Fibroblast of gingiva (primary cell): ENCODE data around the gene MOV10.

Experiments
- DNase-seq: peaks from one replicate; pipeline ENCODE4 v3.0.0-alpha.2; 2011; ENCODE audit warnings: low read depth

MOV10 gene

DNA sequence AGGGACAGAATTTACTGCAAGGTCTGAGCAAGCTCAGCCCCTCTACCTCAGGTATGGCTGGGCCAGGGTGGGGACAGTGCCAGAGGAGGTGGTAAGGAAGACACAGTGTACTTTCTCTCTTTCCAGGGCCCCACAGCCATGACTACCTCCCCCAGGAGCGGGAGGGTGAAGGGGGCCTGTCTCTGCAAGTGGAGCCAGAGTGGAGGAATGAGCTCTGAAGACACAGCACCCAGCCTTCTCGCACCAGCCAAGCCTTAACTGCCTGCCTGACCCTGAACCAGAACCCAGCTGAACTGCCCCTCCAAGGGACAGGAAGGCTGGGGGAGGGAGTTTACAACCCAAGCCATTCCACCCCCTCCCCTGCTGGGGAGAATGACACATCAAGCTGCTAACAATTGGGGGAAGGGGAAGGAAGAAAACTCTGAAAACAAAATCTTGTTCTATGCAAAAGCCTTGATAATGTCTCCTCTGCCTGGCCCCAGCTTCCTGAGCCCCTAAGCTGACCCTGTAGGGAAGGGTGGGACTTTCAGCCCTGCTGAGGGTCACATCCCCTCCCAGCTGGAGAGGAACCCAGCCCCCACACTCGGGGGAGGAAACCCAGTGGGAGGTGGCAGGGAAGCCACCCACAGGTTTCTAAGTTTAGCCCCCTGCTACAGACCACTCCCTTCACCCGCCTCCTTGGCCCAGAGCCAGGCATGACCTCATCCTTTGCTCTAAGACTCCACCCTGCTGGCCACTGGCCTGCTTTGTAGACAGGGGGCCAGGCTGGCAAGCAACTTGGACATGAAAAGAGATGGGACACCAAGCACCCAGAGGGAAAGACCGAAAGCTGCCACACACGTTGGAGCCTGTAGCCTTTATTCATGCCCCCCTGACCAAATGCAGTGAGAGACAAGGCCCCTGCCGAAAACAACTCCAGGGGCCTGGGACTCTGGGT is 26.1 kb downstream of the MOV10 start:
- peak; percentile 87 for DNase-seq

DNA sequence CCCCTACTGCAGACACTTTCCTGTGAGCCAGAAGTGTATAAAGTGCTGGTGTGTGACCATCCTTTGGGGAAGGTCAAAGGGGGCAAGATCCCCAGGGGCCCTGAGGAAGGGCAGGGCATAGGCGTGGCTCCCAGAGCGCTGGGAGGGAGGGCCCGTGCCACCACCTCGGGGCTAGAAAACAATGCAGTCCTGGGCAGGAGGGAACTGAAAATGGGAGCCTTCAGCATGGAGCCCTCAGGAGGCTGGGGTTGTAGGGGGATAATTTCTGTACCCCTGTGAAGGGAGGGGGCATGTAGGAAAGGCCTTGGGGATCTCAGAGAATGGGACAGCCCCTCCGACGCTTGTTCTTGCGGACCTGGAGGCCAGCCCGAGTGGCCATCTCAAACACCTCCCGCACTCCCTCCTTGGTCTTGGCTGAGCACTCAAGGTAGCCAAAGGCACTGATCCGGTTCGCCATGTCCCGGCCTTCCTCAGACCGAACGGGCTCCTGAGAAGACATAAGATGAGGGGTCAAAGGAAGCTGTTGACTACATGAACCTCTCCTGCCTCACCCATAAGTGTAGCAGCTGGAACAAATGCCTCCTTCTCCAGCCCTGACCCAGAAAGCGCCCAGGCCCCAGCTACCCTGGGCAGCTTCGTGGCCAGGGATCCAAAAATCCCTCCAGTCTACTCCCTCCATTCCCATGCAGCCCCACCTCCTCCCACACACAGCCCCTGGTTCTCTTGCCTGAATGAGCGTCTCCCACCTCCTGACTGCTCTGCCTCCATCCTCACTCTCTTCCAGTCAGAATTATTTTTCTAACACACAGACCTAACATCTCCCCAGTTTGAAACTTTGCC is 27.0 kb downstream of the MOV10 start:
- DNase-seq, result no peak

DNA sequence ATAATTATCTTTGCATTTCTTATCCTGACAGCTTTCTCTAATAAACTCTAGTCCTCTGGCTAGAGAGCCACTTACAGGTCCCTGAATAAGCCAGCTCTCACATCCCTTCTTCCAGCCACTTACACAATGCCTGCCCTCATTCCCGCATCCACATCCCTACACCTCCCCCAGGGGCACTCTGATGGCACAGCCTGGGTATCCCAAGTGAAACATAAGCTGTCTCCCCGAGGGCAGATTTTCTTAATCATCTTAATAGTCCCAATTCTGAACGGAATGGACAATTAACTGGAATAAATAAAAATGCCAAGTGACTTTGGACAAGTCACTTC is 27.6 kb downstream of the MOV10 start:
- peak; percentile 32 for DNase-seq

DNA sequence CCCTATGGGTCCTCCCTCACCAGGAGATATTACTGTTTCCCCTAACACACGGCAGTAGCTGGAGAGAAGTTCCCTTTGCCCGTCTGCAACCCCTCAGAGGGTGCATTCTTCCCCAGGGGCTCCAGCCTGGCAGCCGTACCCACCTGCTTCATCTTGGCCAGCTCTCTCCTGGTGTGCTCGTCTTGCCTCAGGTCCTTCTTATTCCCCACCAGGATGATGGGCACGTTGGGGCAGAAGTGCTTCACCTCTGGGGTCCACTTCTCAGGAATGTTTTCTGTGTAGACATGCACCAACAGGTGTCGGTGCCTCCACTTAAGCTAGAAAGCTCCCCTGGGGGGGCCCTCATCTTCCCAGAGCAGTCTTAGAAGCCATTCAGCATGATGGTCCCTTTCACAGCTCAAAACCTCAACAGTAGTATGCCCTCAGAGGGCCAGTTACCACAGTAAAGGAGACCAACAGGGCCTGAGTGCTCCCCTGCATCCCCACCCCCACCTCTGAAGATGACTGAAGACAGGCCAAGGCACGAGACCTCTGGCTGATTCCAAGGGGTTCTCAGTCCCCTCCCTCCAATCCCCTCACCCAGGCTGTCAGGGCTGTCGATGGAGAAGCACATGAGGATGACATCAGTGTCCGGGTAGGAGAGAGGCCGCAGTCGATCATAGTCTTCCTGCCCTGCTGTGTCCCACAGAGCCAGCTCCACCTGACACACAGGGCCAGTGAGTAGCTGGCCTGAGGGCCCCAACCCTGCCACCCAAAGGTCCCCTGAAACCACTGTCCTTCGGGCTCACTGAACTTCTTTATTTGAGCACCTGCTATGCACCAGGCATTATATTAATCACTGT is 28.2 kb downstream of the MOV10 start:
- DNase-seq, result no peak

DNA sequence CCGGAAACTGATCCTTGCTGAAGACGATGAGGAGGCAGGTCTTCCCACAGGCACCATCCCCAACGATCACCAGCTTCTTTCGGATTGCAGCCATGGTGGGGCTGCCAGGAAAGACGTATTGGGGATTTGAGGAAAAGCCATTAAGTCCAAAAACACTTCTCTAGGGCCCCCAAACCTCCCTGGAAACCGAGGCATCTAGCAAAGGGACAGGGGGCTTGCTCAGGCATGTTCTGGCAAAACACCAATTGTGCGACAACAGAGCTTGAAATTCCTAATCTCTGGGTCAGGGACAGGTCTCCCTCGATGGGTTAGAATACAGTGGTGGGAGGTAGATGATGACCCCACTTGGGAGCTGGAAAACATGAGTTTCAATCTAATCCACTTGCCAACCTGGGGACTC is 29.2 kb downstream of the MOV10 start:
- no peak for DNase-seq

DNA sequence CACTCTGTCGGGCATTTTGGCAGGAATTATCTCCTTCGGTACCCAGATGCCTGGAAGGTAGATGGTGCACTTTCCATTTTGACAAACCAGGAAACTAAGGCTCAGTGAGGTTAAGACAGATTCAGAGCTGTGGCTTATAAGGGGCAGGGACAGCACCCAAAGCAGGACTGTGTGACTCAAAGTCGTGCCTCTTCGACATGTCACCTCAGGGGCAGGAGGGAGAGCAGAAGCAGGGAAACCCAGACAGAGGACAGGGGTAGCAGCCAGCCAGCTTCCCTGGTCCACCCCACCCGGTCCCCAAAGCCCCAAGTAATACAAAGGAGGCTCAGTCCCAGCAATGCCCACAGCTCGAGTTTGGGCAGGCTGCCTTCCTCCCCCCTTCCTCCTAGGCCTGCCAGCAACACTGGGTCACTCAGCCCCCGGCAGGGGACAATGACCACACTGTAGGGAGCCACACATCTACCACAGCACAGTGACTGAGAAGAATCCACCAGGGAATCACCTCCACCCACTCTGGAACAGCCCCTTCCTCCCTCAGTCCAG is 30.0 kb downstream of the MOV10 start:
- DNase-seq, result no peak

DNA sequence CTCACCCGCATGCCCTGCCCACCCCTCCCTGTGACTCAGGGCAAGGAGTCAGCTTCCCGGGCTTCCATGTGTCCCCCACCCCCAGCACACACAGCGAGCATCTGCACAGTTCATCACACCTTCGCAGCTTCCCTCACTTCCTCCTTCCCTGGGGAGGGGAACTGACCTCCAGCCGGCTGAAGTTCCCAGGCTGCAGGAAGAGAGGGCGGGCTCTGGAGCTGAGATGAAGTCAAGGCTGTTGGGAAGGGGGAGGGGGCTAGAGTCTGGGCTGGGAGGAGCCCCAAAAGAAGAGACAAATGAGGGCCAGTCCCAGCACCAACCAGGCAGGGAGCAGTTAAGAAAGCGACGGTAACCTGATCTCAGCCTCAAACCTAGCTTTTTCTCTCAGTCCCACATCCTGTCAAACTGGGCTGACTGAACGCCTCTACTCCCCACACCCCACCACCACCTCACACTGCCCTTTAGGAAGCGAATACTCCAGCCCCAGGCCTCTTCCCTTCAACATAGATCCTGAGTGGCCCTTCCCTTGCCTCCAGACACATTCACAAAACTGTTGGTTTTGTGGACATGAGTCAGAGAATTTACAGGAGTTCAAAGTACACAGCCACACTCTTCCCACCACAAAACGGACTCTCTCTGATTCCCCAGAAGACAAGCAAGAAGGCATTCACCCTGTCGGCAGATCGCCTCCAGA is 30.6 kb downstream of the MOV10 start:
- DNase-seq, result peak; percentile 93

DNA sequence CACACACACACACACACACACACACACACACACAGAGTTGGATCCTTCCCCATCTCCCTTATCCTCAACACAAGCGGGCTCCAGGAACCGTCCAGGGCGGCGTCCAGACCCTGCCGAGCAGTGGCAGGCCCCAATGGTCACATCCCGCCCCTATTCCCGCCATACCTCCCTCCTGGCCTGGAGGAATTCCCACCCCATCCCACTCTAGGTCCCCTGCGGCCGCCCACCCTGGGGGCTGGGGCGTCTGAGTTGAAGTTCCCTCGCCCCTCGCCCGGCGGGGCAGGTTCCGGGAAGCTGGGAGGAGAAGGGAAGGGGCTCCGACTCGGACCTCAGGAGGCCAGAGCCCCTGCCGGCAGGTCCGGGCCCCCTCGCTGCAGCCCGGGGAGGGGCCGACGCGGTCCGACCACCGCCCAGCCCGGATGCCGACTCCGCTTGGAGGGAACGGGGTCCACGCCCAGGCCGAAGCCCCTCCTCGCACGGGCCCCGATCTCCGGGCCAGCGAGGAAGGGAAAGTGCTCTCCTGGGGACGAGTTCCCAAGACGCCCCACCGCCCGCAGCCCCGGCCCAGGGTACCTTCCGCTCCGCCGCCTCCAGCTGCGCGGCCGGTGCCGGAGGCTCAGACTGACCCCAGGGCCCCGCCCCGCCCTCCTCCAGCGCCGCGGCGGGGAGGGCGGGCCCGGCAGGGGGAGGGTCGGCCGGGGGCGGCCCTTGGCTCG is 32.2 kb downstream of the MOV10 start, which contains the start of gene RHOC:
Gene RHOC, minus strand, starts transcription at position 623 of the 716 bp plus-strand sequence. CDS start 3,328 bp downstream, outside the sequence.
- peak; percentile 60 for DNase-seq

DNA sequence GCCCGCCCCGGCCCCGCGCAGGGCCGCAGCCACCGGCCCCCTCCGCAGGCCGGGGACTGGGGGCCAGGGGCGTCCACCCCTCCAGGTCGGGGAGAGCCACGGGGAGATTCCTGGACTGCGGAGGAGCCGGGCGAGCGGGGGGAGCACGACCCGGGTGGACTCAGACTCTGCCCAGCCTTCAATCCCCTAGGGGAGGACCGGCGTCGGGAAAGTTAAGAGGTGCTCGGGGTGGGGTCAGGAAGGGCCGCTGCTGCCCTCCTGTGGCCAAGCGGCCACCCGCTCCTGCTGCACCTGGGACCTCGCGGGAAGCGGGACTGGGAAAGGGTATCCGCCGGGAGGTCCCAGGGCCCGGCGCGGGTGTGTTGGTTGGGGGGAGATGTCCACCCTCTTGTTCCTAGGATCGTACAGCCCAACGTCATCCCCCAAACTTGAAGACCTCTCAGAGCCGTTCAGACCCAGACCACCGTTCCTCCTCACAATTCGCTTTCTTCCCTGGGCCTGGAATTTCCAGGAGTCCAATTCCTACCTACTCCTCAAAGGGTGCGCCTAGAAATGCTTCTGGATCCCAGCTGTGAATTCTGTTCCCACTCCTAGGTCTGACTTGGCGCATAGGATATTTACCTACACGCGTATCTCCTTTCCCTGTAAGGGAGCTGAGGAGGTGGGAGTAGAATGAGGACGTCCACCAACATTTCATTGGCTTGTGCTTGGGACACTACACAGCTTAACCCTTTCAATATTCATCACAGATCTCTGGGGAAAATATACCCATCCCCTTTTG is 33.0 kb downstream of the MOV10 start:
- peak; percentile 83 for DNase-seq

DNA sequence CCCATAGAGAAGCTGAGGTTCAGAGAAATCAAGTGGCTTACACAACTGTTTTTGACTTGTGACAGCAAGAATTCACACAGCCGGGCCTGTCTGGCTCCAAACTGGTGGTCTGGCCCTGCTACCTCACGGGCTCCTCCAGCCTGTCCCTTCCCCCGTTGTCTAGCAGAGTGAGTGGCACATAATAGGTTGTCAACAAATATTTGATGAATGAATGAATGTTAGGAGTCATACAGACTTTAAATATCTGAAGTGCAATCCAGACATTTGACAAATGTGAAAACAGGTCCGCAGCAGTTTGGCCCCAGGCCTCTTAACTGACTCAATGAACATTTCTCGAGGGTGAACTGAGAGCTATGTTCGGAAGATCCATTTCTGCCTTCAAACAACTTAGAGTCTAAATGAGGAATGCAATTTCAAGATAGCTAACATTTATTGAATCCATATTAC is 33.6 kb downstream of the MOV10 start:
- no peak for DNase-seq

DNA sequence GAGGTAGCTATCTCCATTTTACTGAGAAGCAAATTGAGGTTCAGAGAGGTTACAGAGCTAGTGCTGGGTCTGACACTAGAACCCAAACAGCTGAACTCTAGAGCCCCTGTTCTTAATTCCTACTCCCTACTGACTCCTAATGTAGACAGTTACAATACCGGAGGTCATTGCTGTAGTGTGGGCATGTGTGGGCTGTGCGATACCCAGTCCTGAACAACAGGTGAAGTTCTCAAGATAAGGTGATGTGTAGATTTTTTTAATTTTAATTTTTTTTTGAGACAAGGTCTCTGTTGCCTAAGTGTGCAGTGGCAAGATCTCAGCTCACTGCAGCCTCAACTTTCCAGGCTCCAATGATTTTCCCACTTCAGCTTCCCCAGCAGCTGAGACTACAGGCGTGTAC is 34.0 kb downstream of the MOV10 start:
- DNase-seq, result no peak

DNA sequence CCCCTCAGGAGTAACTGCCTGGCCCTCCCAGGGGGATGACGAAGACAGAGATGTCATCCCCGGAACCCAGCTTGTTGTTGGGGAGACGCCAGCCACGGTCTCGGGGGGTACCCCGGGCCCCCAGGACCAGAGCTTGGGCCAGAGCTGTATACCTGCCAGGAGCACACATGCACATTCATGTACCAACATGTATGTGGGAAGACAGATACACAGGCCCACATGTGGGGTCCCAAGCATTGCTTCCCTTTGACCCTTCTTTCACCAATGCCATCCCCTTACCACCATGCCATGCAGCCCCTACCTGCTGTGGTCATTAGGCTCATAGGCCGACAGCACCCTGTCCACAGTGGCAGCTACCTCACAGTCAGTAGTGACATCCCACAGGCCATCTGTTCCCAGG is 35.7 kb downstream of the MOV10 start:
- DNase-seq, result no peak

DNA sequence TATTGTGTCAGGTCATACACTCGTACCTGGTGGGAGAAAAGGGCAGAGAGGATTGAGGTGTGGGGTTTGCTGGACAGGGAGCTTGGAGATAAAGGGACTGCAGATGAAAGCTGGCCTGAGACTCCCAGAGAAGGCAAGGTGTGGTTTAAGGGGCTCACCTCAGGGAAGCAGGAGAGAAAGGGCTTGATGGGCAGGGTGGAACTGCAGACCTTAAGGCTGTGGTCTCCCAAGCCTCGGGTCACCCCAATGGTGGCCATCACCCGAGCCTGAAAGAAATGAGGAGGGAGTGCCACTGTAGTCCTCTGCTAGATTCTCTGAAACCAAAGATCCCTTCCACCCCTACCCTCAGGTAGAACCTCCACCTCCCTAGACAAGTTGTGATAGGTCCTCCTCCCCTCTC is 36.1 kb downstream of the MOV10 start:
- DNase-seq, result no peak

DNA sequence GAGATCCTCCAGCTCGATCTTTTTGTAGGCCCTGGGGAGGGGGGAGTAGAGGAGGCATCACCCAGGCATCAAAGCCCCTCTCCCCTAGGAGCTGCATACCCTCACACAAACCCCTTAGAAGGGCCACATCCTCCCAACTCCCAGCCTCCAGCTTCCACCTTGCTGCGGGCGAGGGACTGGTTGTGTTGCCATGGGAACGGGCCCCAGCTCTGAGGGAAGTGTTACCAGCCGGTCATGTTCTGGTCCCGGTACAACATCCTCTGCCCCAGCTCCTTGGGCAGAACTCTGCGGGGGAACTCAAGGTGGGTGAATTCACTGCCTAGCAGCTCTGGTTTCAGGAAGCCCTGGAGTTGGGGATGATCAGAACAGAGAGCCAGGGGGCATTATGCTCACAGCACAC is 36.6 kb downstream of the MOV10 start:
- DNase-seq, result no peak

DNA sequence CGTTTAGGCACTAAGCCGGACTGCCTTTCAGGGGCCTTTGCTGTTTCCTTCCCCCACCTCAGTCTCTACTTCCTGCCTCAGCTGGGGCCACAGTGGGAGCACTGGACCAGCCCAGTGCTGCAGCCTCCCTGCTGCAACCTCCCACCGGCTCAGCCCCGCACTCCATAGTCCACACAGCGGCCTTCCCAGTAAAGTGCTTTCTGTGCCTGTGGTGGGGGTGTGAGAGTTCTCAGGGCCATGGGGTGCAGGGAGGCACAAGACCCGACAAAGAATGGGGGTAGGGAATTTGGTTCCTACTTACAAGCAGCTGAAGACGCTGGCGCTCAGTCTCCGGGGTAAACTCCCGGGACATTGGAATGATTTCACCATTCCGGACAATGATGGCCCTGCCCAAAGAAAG is 37.2 kb downstream of the MOV10 start:
- DNase-seq, result no peak

DNA sequence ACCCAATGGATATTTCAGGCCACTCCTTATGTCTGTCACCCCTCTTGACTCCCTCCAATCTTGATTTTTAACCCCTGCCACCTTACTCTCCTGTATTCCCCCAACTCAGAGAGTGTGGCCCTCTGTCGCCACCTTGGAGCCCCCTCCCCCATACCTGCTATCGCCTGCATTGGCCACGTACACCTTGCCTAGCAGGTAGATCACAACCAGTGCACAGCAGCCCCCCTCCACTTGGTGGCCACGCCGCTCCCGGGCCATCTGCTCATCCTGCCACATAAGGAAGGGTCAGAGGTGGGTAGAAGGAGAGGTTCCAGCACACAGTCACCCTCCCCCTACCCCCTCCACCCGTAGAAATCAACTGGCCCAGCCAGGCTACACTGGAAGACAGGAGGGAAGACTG is 37.7 kb downstream of the MOV10 start:
- no peak for DNase-seq

DNA sequence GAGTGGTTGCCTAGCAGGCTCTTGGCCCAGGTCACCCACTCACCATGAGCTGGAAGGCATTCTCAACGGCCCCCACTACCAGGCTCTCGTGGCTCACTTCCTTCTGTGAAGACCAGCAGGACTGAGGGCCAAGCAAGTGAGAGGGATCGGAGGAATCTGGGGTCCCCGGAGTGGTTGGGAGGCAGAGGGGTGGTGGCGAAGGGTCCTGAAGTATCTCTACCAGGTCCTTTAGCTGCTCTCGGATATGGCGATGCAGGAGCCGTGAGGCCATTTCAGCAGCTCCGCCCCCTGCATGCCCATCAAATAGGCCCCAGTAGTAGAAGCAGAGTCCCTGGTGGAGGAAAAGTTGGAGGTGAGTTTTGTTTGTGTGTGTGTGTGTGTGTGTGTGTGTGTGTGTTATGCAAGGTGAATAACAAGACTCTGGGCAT is 38.3 kb downstream of the MOV10 start:
- no peak for DNase-seq

DNA sequence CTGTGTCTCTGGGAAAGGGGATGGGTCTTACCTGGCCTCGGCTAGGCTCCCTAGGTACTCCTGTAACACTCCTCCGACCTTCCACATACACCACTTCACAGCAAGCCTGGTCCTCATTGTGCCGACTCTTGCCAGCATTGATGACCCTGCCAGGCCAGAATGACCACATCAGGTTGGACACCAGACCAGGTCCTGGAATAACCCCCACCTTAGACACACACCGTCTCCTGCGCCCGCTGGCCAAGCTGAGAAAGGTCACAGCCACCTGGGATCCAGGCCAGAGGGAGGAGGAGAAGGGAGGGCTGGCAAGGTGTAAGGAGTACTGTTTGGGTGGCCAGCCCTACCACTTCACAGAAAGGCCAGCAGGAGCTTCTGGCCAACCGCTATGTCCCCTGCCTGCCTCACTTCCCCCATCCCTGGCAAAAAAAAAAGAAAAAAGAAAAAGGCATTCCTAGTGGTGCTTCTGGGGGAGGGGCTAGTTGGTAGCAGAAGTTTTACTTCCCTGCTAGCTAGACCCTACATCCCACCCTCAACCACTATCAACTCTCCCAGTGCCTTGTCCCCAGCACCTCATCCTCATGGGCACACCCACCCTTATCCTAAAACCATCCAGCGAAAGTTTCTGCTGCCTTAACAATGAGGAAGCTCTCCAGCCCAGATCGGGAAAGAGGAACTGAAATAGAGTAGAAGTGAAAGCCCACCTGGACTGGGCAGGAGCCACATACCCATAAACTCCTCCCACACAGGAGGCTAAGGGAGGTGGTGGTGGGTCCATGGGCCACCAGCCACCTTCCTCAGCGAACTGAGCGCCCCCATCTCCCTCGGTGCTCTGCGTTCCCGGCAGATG is 39.2 kb downstream of the MOV10 start:
- DNase-seq, result no peak
